Uterus (tissue), 2 donors: Measurements from ENCODE around the gene RASSF7.

Experiments used
- POLR2A ChIP-seq, 2 donors: fragments of 450-650 bp; IDR thresholded peaks; one replicate each; pipeline ENCODE4 v1.6.1; 2016; ENCODE audit warnings: antibody characterized with exemption in 2 of 2, mild to moderate bottlenecking in 1 of 2, moderate library complexity in 1 of 2
- TF ChIP-seq, protein P1 (sequence below), 4 experiments: fragments of 200-600 bp in 2 of 4; fragments of 450-650 bp in 2 of 4; sonication (generic) in 2 of 4; IDR thresholded peaks; one replicate each; pipeline ENCODE4 v1.5.1; 2016 to 2019; ENCODE audit warnings: antibody characterized with exemption in 4 of 4, mild to moderate bottlenecking in 2 of 4, moderate library complexity in 1 of 4

DNA sequence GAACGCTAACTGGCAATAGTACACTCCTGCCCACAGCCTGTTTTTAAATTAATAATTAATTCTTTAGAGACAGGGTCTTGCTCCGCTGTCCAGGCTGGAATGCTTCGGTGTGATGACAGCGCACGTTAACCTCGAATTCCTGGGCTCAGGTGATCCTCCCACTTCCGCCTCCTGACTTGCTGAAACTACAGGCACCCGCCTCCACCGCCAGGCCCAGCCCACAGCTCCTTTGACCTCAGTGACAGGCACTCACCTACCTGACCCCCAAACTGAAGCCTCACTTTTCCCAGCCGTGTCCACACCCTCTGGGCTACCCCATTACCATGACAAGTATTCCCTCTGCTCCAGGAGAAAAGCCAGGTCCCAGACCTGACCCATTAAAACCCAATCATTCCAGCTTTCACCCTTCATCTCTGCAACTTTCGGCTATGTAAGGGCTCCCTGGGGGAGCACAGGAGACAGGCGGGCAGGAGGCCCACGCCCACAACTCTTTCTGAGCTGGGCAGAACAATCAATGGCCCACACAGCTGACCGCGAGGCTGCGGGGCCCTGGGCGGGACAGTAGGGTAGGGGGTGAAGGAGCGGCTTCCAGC, 962 bp upstream of the RASSF7 start:
- TF ChIP-seq POLR2A (IDR thresholded peaks at IDR 0.05), result no peak
- TF ChIP-seq, protein P1, sequence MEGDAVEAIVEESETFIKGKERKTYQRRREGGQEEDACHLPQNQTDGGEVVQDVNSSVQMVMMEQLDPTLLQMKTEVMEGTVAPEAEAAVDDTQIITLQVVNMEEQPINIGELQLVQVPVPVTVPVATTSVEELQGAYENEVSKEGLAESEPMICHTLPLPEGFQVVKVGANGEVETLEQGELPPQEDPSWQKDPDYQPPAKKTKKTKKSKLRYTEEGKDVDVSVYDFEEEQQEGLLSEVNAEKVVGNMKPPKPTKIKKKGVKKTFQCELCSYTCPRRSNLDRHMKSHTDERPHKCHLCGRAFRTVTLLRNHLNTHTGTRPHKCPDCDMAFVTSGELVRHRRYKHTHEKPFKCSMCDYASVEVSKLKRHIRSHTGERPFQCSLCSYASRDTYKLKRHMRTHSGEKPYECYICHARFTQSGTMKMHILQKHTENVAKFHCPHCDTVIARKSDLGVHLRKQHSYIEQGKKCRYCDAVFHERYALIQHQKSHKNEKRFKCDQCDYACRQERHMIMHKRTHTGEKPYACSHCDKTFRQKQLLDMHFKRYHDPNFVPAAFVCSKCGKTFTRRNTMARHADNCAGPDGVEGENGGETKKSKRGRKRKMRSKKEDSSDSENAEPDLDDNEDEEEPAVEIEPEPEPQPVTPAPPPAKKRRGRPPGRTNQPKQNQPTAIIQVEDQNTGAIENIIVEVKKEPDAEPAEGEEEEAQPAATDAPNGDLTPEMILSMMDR (IDR thresholded peaks at IDR 0.05), result no peak
